ENCODE data around the gene FAM83G. TPM values are rescaled to one million over a fixed set of nuclear protein-coding genes. Genes with fewer than 3 reads are reported as not detected.

FAM83G gene
- polyA plus RNA-seq, 1 of the 3 experiments (the other 2 are of a cell fraction), result 6.5 TPM

DNA sequence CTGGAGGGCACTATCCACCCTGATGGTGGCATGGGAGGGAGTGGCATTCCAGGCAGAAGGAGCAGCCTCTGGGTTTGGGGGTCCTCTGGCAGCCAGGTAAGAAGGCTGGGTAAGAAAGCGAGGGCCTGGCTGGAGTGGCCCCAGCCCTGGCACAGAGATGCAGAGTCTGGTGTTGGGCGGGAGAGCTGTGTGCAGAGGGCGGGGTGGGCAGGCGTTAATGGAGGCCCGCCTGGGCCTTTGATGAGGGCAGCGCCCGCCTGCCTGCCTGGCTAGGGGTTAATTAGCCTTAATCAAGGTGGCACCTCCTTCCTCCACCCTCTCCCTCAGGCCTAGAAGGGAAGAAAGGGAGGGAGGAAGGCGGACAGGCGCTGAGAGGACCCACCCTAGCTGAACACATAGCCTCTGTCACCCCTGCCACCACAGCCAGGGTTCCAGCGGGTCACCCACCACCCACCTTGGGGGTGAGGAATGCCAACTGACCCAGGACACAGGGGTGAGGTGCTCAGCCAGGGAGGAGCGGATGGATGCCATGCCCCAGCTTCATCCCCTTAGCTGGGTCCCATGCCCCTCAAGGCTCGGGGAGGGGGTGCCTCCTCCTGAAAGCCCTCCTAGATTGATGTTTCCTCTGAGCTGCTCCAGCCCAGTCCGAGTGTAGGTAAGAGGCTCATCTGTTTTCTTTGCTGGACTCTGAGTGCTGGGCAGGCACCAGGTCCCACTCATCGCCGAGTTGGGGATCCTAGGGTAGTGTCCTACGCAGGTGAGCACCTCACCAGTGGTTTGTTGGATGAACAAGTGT lies 13.4 kb upstream of the FAM83G start:
- ChIA-PET POLR2A (no interaction called here), CTCF (interaction anchor here (1.4 kb wide), 1 partner anchor 57 kb away, joined by 3 read pairs; no protein-coding TSS in a partner anchor)
- WGBS (ENCODE audit: low lambda C conversion rate), result 88% methylated on average over 16 of the region's 16 CpGs

More for the DNA sequence above, 13.4 kb upstream of the FAM83G start:
- Histone ChIP-seq H3K36me3 (replicated peaks in 1 of 2; ENCODE audit: control insufficient read depth in 1 of 2, insufficient read depth in 2 of 2, low read length in 1 of 2) (no peaks in the 10 kb centered on the region), H3F3A (replicated peaks; ENCODE audit: insufficient read depth) (peaks cover 5% of the 10 kb centered on the region), H3K4me1 (ENCODE audit: control insufficient read depth in 1 of 2, insufficient read depth in 2 of 2, low read depth in 1 of 2, low read length in 1 of 2) (peaks cover 0 to 10% of the 10 kb centered on the region in 2 experiments; a peak in 1 of 4 replicates), H2AFZ (ENCODE audit: low read depth) (no peak overlapping the region), H3K9me2 (no peaks in the 10 kb centered on the region), H3K9me3 (no peaks in the 10 kb centered on the region), H3K27me3 (ENCODE audit: insufficient read depth) (no peaks in the 10 kb centered on the region), H4K20me1 (ENCODE audit: insufficient read depth) (no peaks in the 10 kb centered on the region), H3K79me2 (ENCODE audit: insufficient read depth) (no peaks in the 10 kb centered on the region), H3K4me3 (ENCODE audit: low read depth in 2 of 2, low read length in 1 of 2) (no peak overlapping the region), H3K9ac (no peak overlapping the region), H3K27ac (ENCODE audit: low read depth in 2 of 2, low read length in 1 of 2) (no peak overlapping the region), H3K4me2 (no peak overlapping the region)
- DNase-seq, result no peak
- TF ChIP-seq, protein P1, sequence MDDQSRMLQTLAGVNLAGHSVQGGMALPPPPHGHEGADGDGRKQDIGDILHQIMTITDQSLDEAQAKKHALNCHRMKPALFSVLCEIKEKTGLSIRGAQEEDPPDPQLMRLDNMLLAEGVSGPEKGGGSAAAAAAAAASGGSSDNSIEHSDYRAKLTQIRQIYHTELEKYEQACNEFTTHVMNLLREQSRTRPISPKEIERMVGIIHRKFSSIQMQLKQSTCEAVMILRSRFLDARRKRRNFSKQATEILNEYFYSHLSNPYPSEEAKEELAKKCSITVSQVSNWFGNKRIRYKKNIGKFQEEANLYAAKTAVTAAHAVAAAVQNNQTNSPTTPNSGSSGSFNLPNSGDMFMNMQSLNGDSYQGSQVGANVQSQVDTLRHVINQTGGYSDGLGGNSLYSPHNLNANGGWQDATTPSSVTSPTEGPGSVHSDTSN (IDR thresholded peaks at IDR 0.05), result no peak
- TF ChIP-seq GATA2 (CRISPR knock-in tag; IDR thresholded peaks at IDR 0.05) (no peak), NRF1 (IDR thresholded peaks at IDR 0.05; ENCODE audit: low read depth, low read length) (no peak), EP300 (IDR thresholded peaks at IDR 0.05; ENCODE audit: borderline replicate concordance in 1 of 2, low read depth in 1 of 2, low read length in 1 of 2) (no peak), RCOR1 (IDR thresholded peaks at IDR 0.05; ENCODE audit: low read length) (no peak), RAD21 (IDR thresholded peaks at IDR 0.05; ENCODE audit: low read length) (no peak), REST (IDR thresholded peaks at IDR 0.05; ENCODE audit: low read depth, low read length) (no peak), GABPA (IDR thresholded peaks at IDR 0.05; ENCODE audit: low read depth) (no peak), TEAD4 (IDR thresholded peaks at IDR 0.05; ENCODE audit: borderline replicate concordance, insufficient read depth) (no peak), JUND (IDR thresholded peaks at IDR 0.05) (no peak)
- TF ChIP-seq, protein P2, sequence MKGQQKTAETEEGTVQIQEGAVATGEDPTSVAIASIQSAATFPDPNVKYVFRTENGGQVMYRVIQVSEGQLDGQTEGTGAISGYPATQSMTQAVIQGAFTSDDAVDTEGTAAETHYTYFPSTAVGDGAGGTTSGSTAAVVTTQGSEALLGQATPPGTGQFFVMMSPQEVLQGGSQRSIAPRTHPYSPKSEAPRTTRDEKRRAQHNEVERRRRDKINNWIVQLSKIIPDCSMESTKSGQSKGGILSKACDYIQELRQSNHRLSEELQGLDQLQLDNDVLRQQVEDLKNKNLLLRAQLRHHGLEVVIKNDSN (IDR thresholded peaks at IDR 0.05; ENCODE audit: borderline replicate concordance, low read depth), result no peak

Data from SK-N-SH (cell line).